ENCODE results near the gene CAPNS2. TPM values are rescaled to one million over a fixed set of nuclear protein-coding genes. Genes with fewer than 3 reads are reported as not detected.

CAPNS2 gene
- total and polyA plus RNA-seq, 2 of the 8 experiments (the other 6 are each of a cell fraction or from before 2014, with no cell fraction given): not detected

GRCh38 chr16:55574811-55575210 is 8.3 kb downstream of the CAPNS2 start:
- ChIA-PET POLR2A (ENCODE audit: partially characterized antibody) (no interaction called here), CTCF (ENCODE audit: partially characterized antibody) (interaction anchor here (0.6 to 0.8 kb wide), 2 partner anchors 11 to 106 kb away, joined by 3 read pairs; no protein-coding TSS in a partner anchor)
- no peak for FAIRE-seq

More at GRCh38 chr16:55574811-55575210, 8.3 kb downstream of the CAPNS2 start:
- Histone ChIP-seq H2BK5ac (ENCODE audit: low read depth, low read length) (no peak overlapping the region), H2BK12ac (ENCODE audit: low read depth, low read length) (no peak overlapping the region), H2AK5ac (ENCODE audit: low read depth, low read length) (no peak overlapping the region), H4K5ac (ENCODE audit: insufficient read length, low read depth, low read length) (no peak overlapping the region), H3K36me3 (ENCODE audit: control insufficient read depth in 2 of 4, insufficient read depth in 4 of 4, low read length in 3 of 4) (no peaks in the 10 kb centered on the region), H3K4me1 (replicated peaks in 1 of 4; ENCODE audit: control insufficient read depth in 3 of 4, insufficient read depth in 4 of 4, low read length in 3 of 4) (no peaks in the 10 kb centered on the region), H4K91ac (replicated peaks; ENCODE audit: insufficient read length, low read length) (no peak overlapping the region), H3K27me3 (replicated peaks in 1 of 4; ENCODE audit: control insufficient read depth in 3 of 4, extremely low read depth in 1 of 4, insufficient read depth in 3 of 4, low read length in 3 of 4) (no peaks in the 10 kb centered on the region), H3K27ac (ENCODE audit: low read depth, low read length) (no peak overlapping the region), H2BK15ac (ENCODE audit: low read length) (no peak overlapping the region), H3K9ac (replicated peaks in 1 of 4; ENCODE audit: extremely low read depth in 1 of 4, low read depth in 3 of 4, low read length in 3 of 4) (no peak overlapping the region), H3K9me3 (ENCODE audit: insufficient read depth in 2 of 2, low read depth in 1 of 2, low read length in 1 of 2) (no peaks in the 10 kb centered on the region), H3K23me2 (ENCODE audit: low read depth, low read length) (no peaks in the 10 kb centered on the region), H3K4me2 (ENCODE audit: insufficient read depth in 1 of 2, low read depth in 2 of 2, low read length in 2 of 2) (no peak overlapping the region), H3K79me1 (ENCODE audit: low read depth, low read length) (no peaks in the 10 kb centered on the region), H3K18ac (ENCODE audit: extremely low read depth, low read length) (no peak overlapping the region), H2BK20ac (ENCODE audit: low read length) (no peak overlapping the region), H3K56ac (replicated peaks; ENCODE audit: insufficient read length, low read depth, low read length) (no peak overlapping the region), H3K79me2 (ENCODE audit: control insufficient read depth in 1 of 2, insufficient read depth in 2 of 2, low read length in 2 of 2) (no peaks in the 10 kb centered on the region), H2AFZ (ENCODE audit: low read length) (no peak overlapping the region), H3K14ac (ENCODE audit: insufficient read length) (no peak overlapping the region), H3K4ac (replicated peaks; ENCODE audit: insufficient read length, low read depth, low read length) (no peak overlapping the region), H3K4me3 (ENCODE audit: extremely low read depth in 1 of 4, insufficient read depth in 2 of 4, low read depth in 3 of 4, low read length in 4 of 4) (no peak overlapping the region), H2BK120ac (replicated peaks; ENCODE audit: low read depth, low read length) (no peak overlapping the region), H4K20me1 (replicated peaks in 1 of 2; ENCODE audit: control insufficient read depth in 1 of 2, insufficient read depth in 2 of 2, low read length in 2 of 2) (peaks cover 0 to 2% of the 10 kb centered on the region in 2 experiments), H3K23ac (ENCODE audit: insufficient read length) (no peak overlapping the region), H4K8ac (ENCODE audit: extremely low read depth, insufficient read depth, low read length) (no peak overlapping the region)
- 93% methylated on average over 2 of the region's 2 CpGs; no CpG with 5 or more reads in 1 of the 2 experiments for WGBS, 2 experiments (ENCODE audit: extremely low coverage in 1 of 2, insufficient coverage in 1 of 2, insufficient read length in 1 of 2, insufficient replicate concordance in 2 of 2, low coverage in 1 of 2, low lambda C conversion rate in 2 of 2, missing lambda C conversion rate in 1 of 2)
- no peak for DNase-seq (ENCODE audit: low read depth in 1 of 2, low spot score in 2 of 2)
- TF ChIP-seq GTF2F1 (IDR thresholded peaks at IDR 0.05; ENCODE audit: borderline replicate concordance, low read depth, low read length) (no peak), RNF2 (IDR thresholded peaks at IDR 0.05; ENCODE audit: borderline replicate concordance, low read depth, low read length, missing control alignments, poor library complexity, severe bottlenecking) (no peak), BCL11A (IDR thresholded peaks at IDR 0.05; ENCODE audit: low read depth in 2 of 2, low read length in 2 of 2) (no peak), CREB1 (IDR thresholded peaks at IDR 0.05) (no peak), PHF8 (conservative IDR thresholded peaks at IDR 0.05; ENCODE audit: low read depth, low read length) (no peak)
